ENCODE measurements around the gene LINC00305.

- TF ChIP-seq POLR2A (IDR thresholded peaks at IDR 0.05; ENCODE audit: low read depth, low read length) (no peak), POLR2AphosphoS5 (IDR thresholded peaks at IDR 0.05; ENCODE audit: low read depth, low read length) (no peak), TAF1 (IDR thresholded peaks at IDR 0.05; ENCODE audit: borderline replicate concordance, low read depth, low read length) (no peak)
Measured at GRCh38 chr18:64095056-64095455, 53.8 kb downstream of the LINC00305 start.
